Vagina (tissue), 2 donors: ENCODE results near the gene NPPA.

Experiments
- POLR2A ChIP-seq, 2 donors: fragments of 450-650 bp; IDR thresholded peaks; one replicate each; pipeline ENCODE4 v1.6.1; 2017; ENCODE audit warnings: antibody characterized with exemption in 2 of 2, mild to moderate bottlenecking in 2 of 2, moderate library complexity in 2 of 2
- POLR2AphosphoS5 ChIP-seq, 2 donors: sonication (generic); formaldehyde crosslinking; IDR thresholded peaks; one replicate each; pipeline ENCODE4 v1.9.0; 2017; ENCODE audit warnings: antibody characterized with exemption in 2 of 2, mild to moderate bottlenecking in 2 of 2, low read depth in 1 of 2; ENCODE audit not compliant: insufficient read depth in 1 of 2
- TF ChIP-seq, protein P1 (sequence below), 3 experiments: fragments of 450-650 bp in 2 of 3; fragments of 200-600 bp in 1 of 3; sonication (generic) in 1 of 3; IDR thresholded peaks; one replicate each; pipeline ENCODE4 v1.5.1; 2017 to 2019; ENCODE audit warnings: antibody characterized with exemption in 3 of 3, mild to moderate bottlenecking in 2 of 3, moderate library complexity in 2 of 3

DNA sequence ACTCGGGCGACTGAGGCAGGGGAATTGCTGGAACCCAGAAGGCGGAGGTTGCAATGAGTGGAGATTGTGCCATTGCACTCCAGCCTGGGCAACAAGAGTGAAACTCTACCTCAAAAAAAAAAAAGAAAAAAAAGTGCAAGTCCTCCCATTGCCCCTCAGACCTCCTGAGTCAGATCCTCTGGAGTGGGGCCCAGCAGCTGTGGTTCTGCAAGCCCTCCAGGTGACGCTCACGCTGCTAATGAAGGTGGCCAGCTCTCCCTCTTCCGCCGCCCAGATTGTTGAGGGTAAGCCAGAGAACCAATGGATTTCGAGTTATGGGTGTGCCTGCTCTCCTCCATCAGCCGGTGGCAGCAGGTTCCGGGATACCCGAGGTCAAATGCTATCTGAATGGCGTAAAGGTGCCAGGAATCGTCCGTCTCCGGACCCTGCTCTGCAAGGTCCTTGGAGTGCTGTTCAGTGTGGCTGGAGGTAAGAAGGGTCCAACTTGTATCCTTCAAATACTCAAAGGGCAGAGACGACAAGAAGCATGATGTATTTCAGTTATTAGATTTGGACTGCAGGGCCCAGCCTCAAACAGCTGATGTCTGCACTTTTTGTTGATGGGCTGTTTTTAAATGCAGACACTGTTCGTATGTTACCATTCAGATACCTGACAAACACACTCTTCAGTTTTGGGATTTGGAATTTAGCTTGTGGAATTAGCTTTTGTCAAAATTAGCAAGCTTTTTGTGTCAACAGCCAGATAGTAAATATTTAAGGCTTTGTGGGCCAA lies 24.0 kb downstream of the NPPA start:
- TF ChIP-seq POLR2AphosphoS5 (IDR thresholded peaks at IDR 0.05; ENCODE audit: insufficient read depth in 1 of 2, low read depth in 1 of 2) (no peak), POLR2A (IDR thresholded peaks at IDR 0.05) (no peak)
- TF ChIP-seq, protein P1, sequence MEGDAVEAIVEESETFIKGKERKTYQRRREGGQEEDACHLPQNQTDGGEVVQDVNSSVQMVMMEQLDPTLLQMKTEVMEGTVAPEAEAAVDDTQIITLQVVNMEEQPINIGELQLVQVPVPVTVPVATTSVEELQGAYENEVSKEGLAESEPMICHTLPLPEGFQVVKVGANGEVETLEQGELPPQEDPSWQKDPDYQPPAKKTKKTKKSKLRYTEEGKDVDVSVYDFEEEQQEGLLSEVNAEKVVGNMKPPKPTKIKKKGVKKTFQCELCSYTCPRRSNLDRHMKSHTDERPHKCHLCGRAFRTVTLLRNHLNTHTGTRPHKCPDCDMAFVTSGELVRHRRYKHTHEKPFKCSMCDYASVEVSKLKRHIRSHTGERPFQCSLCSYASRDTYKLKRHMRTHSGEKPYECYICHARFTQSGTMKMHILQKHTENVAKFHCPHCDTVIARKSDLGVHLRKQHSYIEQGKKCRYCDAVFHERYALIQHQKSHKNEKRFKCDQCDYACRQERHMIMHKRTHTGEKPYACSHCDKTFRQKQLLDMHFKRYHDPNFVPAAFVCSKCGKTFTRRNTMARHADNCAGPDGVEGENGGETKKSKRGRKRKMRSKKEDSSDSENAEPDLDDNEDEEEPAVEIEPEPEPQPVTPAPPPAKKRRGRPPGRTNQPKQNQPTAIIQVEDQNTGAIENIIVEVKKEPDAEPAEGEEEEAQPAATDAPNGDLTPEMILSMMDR (IDR thresholded peaks at IDR 0.05) = no peak
